H1 (cell line): ENCODE measurements around the gene ENOSF1.

ENCODE experiments used
- EGR1 ChIP-seq: IDR thresholded peaks from 2 replicates; pipeline ENCODE4 v1.6.1; 2011; ENCODE audit warnings: low read depth, low read length, borderline replicate concordance
- EP300 ChIP-seq, 2 experiments: IDR thresholded peaks; 1 replicate in 1 of 2; 2 replicates in 1 of 2; pipeline ENCODE4 v1.6.1; 2011 to 2012; ENCODE audit warnings: low read depth in 2 of 2, low read length in 2 of 2, mild to moderate bottlenecking in 2 of 2, borderline replicate concordance in 1 of 2, inconsistent platforms in 1 of 2, moderate library complexity in 1 of 2
- JUND ChIP-seq: IDR thresholded peaks from 2 replicates; pipeline ENCODE4 v1.6.1; 2011; ENCODE audit warnings: mild to moderate bottlenecking, improper control_type of control experiment, low read length
- KDM4A ChIP-seq: IDR thresholded peaks from one replicate; pipeline ENCODE4 v1.7.1; 2012; ENCODE audit warnings: low read depth, mild to moderate bottlenecking, moderate library complexity, low read length, inconsistent platforms; ENCODE audit not compliant: severe bottlenecking
- POLR2A ChIP-seq, 2 experiments: IDR thresholded peaks; 1 replicate in 1 of 2; 2 replicates in 1 of 2; pipeline ENCODE4 v1.6.1; 2011; ENCODE audit warnings: low read depth in 2 of 2, low read length in 2 of 2, mild to moderate bottlenecking in 2 of 2; ENCODE audit errors: control extremely low read depth in 1 of 2
- POLR2AphosphoS5 ChIP-seq: IDR thresholded peaks from 2 replicates; pipeline ENCODE4 v1.6.1; 2011; ENCODE audit warnings: low read depth, low read length
- SIN3A ChIP-seq, 2 experiments: IDR thresholded peaks in 1 of 2; conservative IDR thresholded peaks in 1 of 2; 2 replicates each; pipeline ENCODE4 v1.6.1; 2011 to 2012; ENCODE audit warnings: low read length in 2 of 2, improper control_type of control experiment in 1 of 2, low read depth in 1 of 2, mild to moderate bottlenecking in 1 of 2
- SRF ChIP-seq: IDR thresholded peaks from 2 replicates; pipeline ENCODE4 v1.6.1; 2011; ENCODE audit warnings: mild to moderate bottlenecking, low read depth, low read length, moderate library complexity
- TAF1 ChIP-seq: IDR thresholded peaks from 2 replicates; pipeline ENCODE4 v1.6.1; 2011; ENCODE audit warnings: mild to moderate bottlenecking, low read depth, low read length
- TF ChIP-seq, protein P1 (sequence below), 3 experiments: IDR thresholded peaks; 1 replicate in 2 of 3; 2 replicates in 1 of 3; pipeline versions ENCODE4 v1.5.1 to v1.6.1; 2011; ENCODE audit warnings: low read length in 3 of 3, mild to moderate bottlenecking in 3 of 3, inconsistent platforms in 2 of 3, low read depth in 1 of 3, moderate library complexity in 1 of 3; ENCODE audit not compliant: insufficient read depth in 1 of 3; ENCODE audit errors: control extremely low read depth in 1 of 3
- TF ChIP-seq, protein P2 (sequence below): IDR thresholded peaks from 2 replicates; pipeline ENCODE4 v1.6.1; 2011; ENCODE audit warnings: low read length, improper control_type of control experiment

DNA sequence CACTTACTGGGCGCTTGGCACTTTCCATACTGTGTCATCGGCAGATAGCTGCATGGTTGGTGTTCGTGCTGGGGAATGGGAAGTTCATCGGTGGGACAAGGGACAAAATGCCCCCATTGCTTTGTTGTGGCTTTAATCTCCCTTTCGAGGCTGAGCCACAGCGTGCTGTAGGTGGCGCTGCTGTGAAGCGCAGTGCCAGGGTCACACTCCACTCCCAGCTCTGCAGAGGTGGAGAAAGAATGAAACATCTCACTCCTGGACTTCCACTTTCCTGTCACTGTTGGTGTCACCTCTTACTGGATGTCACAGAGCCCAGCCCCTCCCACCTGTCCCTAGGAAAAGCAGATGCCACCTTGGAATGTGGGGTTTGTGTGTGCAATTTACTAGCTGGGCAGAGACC is 46.3 kb downstream of the ENOSF1 start:
- TF ChIP-seq POLR2A (IDR thresholded peaks at IDR 0.05; ENCODE audit: control extremely low read depth in 1 of 2, low read depth in 2 of 2, low read length in 2 of 2) (no peak), KDM4A (no peak), SRF (no peak), EP300 (IDR thresholded peaks at IDR 0.05; ENCODE audit: borderline replicate concordance in 1 of 2, low read depth in 2 of 2, low read length in 2 of 2) (no peak), TAF1 (no peak), EGR1 (no peak), SIN3A (conservative IDR thresholded peaks at IDR 0.05 in 1 of 2, IDR thresholded peaks at IDR 0.05 in 1 of 2; ENCODE audit: low read depth in 1 of 2, low read length in 2 of 2) (no peak), JUND (no peak), POLR2AphosphoS5 (no peak)
- TF ChIP-seq, protein P1, sequence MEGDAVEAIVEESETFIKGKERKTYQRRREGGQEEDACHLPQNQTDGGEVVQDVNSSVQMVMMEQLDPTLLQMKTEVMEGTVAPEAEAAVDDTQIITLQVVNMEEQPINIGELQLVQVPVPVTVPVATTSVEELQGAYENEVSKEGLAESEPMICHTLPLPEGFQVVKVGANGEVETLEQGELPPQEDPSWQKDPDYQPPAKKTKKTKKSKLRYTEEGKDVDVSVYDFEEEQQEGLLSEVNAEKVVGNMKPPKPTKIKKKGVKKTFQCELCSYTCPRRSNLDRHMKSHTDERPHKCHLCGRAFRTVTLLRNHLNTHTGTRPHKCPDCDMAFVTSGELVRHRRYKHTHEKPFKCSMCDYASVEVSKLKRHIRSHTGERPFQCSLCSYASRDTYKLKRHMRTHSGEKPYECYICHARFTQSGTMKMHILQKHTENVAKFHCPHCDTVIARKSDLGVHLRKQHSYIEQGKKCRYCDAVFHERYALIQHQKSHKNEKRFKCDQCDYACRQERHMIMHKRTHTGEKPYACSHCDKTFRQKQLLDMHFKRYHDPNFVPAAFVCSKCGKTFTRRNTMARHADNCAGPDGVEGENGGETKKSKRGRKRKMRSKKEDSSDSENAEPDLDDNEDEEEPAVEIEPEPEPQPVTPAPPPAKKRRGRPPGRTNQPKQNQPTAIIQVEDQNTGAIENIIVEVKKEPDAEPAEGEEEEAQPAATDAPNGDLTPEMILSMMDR (IDR thresholded peaks at IDR 0.05; ENCODE audit: control extremely low read depth in 1 of 3, insufficient read depth in 1 of 3, low read depth in 1 of 3, low read length in 3 of 3) = peak; percentile 60 to 90 (median 83)
- TF ChIP-seq, protein P2, sequence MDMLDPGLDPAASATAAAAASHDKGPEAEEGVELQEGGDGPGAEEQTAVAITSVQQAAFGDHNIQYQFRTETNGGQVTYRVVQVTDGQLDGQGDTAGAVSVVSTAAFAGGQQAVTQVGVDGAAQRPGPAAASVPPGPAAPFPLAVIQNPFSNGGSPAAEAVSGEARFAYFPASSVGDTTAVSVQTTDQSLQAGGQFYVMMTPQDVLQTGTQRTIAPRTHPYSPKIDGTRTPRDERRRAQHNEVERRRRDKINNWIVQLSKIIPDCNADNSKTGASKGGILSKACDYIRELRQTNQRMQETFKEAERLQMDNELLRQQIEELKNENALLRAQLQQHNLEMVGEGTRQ = no peak
